AG10803 (cell line): Measurements from ENCODE around the gene EVA1C.
"Not testable (repeated sequence)": the region's sequence is repeated elsewhere in the genome, so short reads cannot be mapped to it uniquely, and the experiment has no call there.

Experiments
- DNase-seq: peaks from one replicate; pipeline ENCODE4 v3.0.0; 2010; ENCODE audit warnings: low read depth
- H3K4me3 ChIP-seq: 2 replicates; pipeline ENCODE4 v1.5.1; 2011; ENCODE audit warnings: mild to moderate bottlenecking, low read length, control low read depth
- CTCF ChIP-seq: conservative IDR thresholded peaks from 2 replicates; pipeline ENCODE4 v1.5.1; 2011; ENCODE audit warnings: mild to moderate bottlenecking, low read length, control low read depth, inconsistent platforms

EVA1C gene

GRCh38 chr21:32507342-32507919, 94.9 kb downstream of the EVA1C start:
- DNase-seq = no peak
- no peak overlapping the region for H3K4me3 ChIP-seq
- no peak for TF ChIP-seq CTCF

DNA sequence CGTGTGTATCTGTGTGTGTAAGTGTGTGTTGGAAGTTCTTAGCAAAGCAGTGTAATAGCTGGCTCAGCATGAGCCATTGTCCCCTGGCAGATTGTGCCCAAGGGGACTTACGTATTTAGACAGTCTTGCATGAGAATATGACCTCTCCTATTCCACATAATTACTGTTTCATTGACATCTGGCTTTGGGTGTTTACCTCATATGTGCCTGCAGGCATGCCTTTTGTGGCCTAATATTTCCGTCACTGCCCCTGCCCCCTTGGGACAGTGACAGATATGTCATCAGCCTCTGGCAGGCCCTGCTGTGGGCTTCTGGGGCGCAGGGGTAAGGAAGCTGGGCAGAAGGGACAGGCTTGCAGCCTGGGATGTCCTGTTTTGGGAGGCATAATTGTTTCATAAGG, 95.5 kb downstream of the EVA1C start:
- not testable (repeated sequence) for DNase-seq, H3K4me3 ChIP-seq

DNA sequence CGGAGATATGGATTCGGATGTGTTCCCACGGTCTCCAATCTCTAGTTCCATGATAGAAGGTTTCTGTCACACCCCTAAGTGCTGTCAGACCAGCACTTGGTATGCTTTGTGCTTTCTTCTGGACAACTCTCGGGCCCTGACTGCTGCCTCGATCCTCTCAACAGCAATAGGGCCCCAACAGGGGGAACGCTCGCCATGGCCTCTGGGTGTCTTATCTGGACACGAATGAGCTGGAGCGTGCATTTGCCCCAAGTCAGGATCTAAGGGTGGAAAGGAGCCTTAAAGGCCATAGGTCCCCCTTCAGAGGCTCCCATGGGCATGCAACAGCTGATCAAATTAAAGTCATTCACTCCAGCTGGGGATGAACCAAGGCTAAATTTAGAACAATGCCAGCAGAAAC, 96.1 kb downstream of the EVA1C start:
- no peak for TF ChIP-seq CTCF
- no peak overlapping the region for H3K4me3 ChIP-seq
- no peak for DNase-seq

DNA sequence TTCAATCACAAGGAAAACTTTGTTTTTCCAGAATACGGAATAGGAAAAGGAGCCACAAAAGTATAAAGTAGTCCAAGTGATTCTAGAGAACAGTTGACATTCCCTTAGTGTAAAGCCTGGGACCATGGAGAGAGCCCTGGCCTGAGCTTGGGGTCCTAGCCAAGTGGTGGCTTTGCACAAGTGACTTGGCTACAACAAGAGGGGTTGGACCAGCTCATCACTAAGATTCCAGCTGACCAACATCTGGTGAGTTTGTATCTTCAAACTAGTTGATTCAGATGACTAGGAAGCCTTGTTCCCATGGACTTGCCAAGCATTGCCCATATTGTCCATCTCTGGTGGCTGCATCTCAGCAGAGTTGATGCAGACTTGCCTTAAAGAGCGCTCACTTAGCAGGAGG, 96.5 kb downstream of the EVA1C start:
- DNase-seq, H3K4me3 ChIP-seq: not testable (repeated sequence)

- no peak for TF ChIP-seq CTCF
- DNase-seq = no peak
- no peak overlapping the region for H3K4me3 ChIP-seq
Observed at GRCh38 chr21:32514275-32515055, 102.0 kb downstream of the EVA1C start.

DNA sequence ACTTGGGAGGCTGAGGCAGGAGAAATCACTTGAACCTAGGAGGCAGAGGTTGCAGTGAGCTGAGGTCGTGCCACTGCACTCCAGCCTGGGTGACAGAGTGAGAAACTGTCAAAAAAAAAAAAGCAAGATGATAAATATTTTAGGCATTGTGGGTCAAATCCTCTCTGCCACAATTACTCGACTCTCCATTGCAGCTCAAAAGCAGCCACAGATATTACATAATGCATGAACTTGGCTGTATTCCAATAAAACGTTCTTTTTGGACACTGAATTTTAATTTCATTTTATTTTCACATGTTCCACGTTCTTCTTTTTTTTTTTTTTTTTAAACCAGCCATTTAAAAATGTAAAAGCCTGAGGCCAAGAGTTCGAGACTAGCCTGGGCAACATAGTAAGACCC, 103.4 kb downstream of the EVA1C start:
- peak; percentile 40 for DNase-seq
- no peak overlapping the region for H3K4me3 ChIP-seq
- TF ChIP-seq CTCF = no peak

GRCh38 chr21:32516756-32517649, 104.5 kb downstream of the EVA1C start:
- no peak overlapping the region for H3K4me3 ChIP-seq
- no peak for TF ChIP-seq CTCF
- peak; percentile 90 for DNase-seq
